ENCODE results near the gene CRAT.

The CRAT gene

DNA sequence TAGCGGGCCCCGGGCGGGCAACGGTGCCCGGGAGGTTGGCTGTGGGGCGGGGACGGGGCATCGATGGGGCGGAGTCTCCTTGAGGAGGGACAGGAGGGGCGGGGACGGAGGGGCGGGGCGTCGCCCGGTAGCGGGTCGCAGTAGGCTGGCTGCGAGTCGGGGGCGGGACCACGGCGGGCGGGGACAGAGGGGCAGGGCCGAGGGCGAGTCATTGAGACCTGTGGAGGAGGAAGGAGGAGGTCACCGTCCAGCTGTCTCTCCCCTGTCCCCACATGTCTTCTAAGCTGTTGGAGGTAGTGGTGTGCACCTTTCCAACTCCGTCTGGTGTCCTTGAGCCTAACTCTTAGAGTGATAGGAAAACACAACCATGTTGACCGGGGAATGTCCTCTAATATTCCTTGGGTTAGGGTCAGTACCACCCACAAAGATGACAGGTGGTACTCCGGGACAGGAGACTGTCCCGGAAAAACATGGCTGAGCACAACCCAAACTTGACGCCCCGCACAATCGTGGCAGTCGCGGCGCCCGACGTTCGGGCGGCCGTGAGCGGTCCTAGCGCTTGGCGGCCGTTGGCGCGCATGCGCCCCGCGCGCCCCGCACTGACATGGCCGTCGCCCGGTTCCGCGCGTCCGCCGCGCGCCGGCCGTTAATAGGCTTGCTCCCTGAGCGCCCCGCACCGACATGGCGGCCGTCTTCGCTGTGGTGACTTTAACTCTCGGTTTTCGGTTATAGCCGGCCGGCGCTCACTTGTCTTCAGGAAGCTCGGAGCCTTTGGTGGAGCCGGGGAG is at the start of gene CRAT, which contains the start of gene PTPA:
CRAT (minus strand) TSS at position 54 of the 788 bp plus-strand sequence. CDS start 284 bp downstream, outside the sequence.
PTPA (plus strand) TSS at position 676 of the 788 bp plus-strand sequence. CDS start 186 bp downstream, outside the sequence.
- in situ Hi-C loops (cut with HindIII; ENCODE audit: low sequenced_read_pairs), result no loop called here
- TF ChIP-seq, protein P1, sequence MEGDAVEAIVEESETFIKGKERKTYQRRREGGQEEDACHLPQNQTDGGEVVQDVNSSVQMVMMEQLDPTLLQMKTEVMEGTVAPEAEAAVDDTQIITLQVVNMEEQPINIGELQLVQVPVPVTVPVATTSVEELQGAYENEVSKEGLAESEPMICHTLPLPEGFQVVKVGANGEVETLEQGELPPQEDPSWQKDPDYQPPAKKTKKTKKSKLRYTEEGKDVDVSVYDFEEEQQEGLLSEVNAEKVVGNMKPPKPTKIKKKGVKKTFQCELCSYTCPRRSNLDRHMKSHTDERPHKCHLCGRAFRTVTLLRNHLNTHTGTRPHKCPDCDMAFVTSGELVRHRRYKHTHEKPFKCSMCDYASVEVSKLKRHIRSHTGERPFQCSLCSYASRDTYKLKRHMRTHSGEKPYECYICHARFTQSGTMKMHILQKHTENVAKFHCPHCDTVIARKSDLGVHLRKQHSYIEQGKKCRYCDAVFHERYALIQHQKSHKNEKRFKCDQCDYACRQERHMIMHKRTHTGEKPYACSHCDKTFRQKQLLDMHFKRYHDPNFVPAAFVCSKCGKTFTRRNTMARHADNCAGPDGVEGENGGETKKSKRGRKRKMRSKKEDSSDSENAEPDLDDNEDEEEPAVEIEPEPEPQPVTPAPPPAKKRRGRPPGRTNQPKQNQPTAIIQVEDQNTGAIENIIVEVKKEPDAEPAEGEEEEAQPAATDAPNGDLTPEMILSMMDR (IDR thresholded peaks at IDR 0.05; ENCODE audit: low read depth, low read length), result no peak
- peak; percentile 94 for DNase-seq (ENCODE audit: low read depth, low spot score)
- peak within 1 kb of the TSS; percentile 88 for H3K4me3 ChIP-seq (ENCODE audit: low read depth, low read length)

DNA sequence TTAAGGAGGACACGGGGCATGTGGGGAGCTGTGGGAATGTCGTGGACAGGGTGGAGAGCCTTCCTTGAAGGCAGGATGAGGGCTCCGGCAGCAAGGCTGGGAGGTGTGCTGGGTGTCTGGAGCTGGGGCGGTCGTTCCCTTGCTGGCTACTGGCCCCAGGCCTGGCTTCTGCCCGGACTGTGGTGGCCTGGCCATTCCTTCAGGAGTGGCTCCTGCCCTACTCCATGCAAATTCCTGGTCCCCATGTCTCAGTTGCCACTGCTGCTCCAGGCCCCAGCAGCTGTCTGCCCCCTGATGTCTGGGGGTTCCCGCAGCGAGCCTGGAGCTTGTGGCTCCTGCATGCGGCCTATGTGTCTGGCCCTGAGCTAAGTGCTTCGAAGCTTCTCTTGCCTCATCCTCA is 45.6 kb upstream of the CRAT start:
- H3K4me3 ChIP-seq (ENCODE audit: low read depth, low read length), result no peak overlapping the region
- TF ChIP-seq, protein P1 (IDR thresholded peaks at IDR 0.05; ENCODE audit: low read depth, low read length), result no peak
- in situ Hi-C loops (cut with HindIII; ENCODE audit: low sequenced_read_pairs), result no loop called here
- DNase-seq (ENCODE audit: low read depth, low spot score), result no peak

DNA sequence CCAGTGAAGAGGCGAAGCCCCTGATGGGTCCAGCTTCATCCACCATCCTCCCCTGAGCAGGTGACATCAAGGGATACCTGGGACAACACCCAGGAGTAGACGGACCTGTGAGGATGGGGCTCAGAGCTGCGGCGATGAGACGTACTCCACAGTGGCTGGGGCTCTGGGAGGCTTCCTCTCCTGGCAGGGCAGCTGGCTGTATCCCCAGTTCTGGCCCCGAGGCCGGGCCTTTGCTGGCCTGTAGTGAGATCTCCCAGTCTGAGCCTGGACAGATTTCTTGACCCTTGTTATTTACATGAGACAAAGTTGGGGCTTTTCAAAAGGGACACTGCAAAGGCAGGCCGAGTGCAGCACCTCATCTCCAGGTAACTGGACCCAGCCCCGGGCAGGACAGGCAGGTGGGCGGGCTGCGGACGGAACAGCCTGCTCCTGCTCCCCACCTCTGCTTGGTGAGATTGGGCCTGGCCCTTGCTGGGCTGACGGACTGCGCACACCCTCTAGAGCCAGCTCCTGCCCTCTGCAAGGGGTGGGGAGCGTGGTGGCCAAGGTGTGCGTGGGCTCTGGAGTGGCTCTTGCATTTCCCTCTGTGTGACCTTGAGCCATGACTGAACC is 44.4 kb upstream of the CRAT start:
- TF ChIP-seq, protein P1 (IDR thresholded peaks at IDR 0.05; ENCODE audit: low read depth, low read length), result no peak
- H3K4me3 ChIP-seq (ENCODE audit: low read depth, low read length), result no peak overlapping the region
- in situ Hi-C loops (cut with HindIII; ENCODE audit: low sequenced_read_pairs), result no loop called here
- no peak for DNase-seq (ENCODE audit: low read depth, low spot score)

DNA sequence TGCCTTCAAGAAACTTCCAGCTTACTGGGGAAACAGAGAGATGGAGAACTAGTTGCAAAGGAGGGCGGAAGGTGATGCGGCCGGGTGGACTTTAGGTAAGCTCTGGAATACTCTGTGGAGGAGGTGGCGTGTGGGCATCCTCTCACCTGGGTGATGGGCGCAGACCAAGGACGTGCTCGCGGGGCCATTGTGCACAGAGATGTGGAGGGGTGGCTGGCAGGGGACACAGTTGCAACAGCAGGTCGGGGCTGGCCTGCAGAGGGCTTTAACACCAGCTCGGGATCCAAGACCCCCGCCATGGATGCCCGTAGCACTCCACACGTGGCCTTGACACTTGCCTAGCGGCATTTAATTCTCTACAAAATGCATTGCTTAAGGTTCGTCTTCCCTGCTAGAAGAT is 40.9 kb upstream of the CRAT start:
- TF ChIP-seq, protein P1 (IDR thresholded peaks at IDR 0.05; ENCODE audit: low read depth, low read length), result no peak
- DNase-seq (ENCODE audit: low read depth, low spot score), result no peak
- no peak overlapping the region for H3K4me3 ChIP-seq (ENCODE audit: low read depth, low read length)
- in situ Hi-C loops (cut with HindIII; ENCODE audit: low sequenced_read_pairs), result no loop called here

DNA sequence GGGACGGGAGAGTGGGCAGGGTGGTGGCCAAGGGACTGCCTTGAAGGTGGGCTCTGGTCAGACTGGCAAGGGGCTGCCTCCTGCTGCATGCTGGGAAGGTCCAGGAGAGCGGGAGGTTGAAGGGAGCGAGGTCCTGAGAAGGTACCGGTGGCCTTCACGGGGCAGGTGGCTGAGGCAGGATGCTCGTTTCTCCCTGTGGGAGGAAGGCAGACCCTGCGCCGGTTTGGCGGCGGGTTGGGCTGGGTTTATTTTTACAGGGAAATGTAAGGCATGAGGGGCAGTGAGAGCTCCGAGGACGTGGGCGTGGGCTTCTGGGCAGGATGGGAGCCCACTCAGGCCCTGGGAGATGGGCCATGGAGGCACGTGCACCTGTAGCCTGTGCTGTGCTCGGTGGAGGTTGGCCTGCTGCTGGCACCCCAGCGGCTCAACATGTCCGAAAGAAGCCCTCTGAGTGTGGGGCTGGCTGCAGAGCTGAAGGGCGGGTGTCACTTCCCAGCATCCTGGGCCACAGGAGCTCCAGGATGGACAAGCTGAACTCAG is 40.1 kb upstream of the CRAT start:
- in situ Hi-C loops (cut with HindIII; ENCODE audit: low sequenced_read_pairs), result no loop called here
- TF ChIP-seq, protein P1 (IDR thresholded peaks at IDR 0.05; ENCODE audit: low read depth, low read length), result no peak
- DNase-seq (ENCODE audit: low read depth, low spot score), result no peak
- no peak overlapping the region for H3K4me3 ChIP-seq (ENCODE audit: low read depth, low read length)

DNA sequence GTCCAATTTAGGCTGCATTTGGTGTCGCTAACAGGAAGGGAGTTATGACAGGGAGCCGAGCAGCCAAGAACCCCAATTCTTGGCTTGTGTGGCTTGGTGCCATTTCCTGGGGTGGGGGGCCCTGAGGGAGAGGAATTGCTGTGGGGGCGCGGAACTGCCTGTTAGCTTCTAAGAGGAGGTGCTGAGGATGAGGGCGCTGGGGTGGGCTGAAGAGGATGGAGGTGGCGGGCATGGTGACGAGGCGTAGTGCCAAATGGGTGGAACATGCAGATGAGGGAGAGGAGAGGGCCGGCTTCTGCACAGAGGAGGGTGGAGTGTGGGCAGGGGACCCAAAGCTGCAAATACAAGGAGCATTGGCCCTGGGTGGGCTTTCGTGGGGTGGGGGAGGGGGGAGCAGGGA is 39.5 kb upstream of the CRAT start:
- TF ChIP-seq, protein P1 (IDR thresholded peaks at IDR 0.05; ENCODE audit: low read depth, low read length), result no peak
- in situ Hi-C loops (cut with HindIII; ENCODE audit: low sequenced_read_pairs), result no loop called here
- no peak for DNase-seq (ENCODE audit: low read depth, low spot score)
- H3K4me3 ChIP-seq (ENCODE audit: low read depth, low read length), result no peak overlapping the region
